T-cell (primary cell): ENCODE measurements around the gene IFNL2. TPM values are rescaled to one million over a fixed set of nuclear protein-coding genes. Genes with fewer than 3 reads are reported as not detected.

Experiments used
- ATAC-seq, 4 experiments: fragments of 200-7000 bp in 3 of 4; fragments of 150-1000 bp in 1 of 4; cut with Tn5 transposase; replicated peaks in 1 of 4; 1 replicate in 3 of 4; 2 replicates in 1 of 4; pipeline ENCODE4 v1.10.0; 2021; ENCODE audit warnings: moderate library complexity in 3 of 4, mild to moderate bottlenecking in 2 of 4, moderate number of reproducible peaks in 1 of 4
- CTCF ChIA-PET, 2 donors: fragments of 300-600 bp; sonication (Branson Sonifier 250); formaldehyde crosslinking; loops; one replicate each; lab custom pipeline; 2022; ENCODE audit warnings: antibody characterized with exemption in 2 of 2; lab: Charles Lee
- POLR2A ChIA-PET, 2 donors: fragments of 300-600 bp; sonication (Branson Sonifier 250); formaldehyde crosslinking; loops; one replicate each; lab custom pipeline; 2022; ENCODE audit warnings: antibody characterized with exemption in 2 of 2; lab: Charles Lee
- DNase-seq, 35 experiments: peaks; one replicate each; pipeline versions ENCODE4 v3.0.0 to v3.0.0-alpha.2; 2013 to 2023
- H3K27ac ChIP-seq: one replicate; pipeline ENCODE4 v1.5.1; 2013; ENCODE audit warnings: low read length
- H3K27me3 ChIP-seq, 2 experiments: replicated peaks in 1 of 2; 1 replicate in 1 of 2; 2 replicates in 1 of 2; pipeline versions ENCODE4 v1.6.1 to v1.7.0; 2013; ENCODE audit warnings: low read length in 1 of 2, mixed read lengths in 1 of 2; ENCODE audit not compliant: control insufficient read depth in 2 of 2, insufficient read depth in 2 of 2; ENCODE audit errors: extremely low read depth in 1 of 2
- H3K36me3 ChIP-seq, 2 donors: 1 replicate in 1 of 2; 2 replicates in 1 of 2; pipeline versions ENCODE4 v1.6.1 to v1.7.0; 2013; ENCODE audit warnings: low read length in 1 of 2; ENCODE audit not compliant: control insufficient read depth in 2 of 2, insufficient read depth in 1 of 2; ENCODE audit errors: extremely low read depth in 1 of 2
- H3K4me1 ChIP-seq, 2 experiments: 1 replicate in 1 of 2; 2 replicates in 1 of 2; pipeline versions ENCODE4 v1.6.1 to v1.7.0; 2013; ENCODE audit warnings: low read length in 2 of 2, mixed read lengths in 1 of 2; ENCODE audit not compliant: insufficient read depth in 2 of 2, control insufficient read depth in 1 of 2; ENCODE audit errors: extremely low read depth in 1 of 2
- H3K4me3 ChIP-seq, 2 donors: 1 replicate in 1 of 2; 2 replicates in 1 of 2; pipeline versions ENCODE4 v1.5.1 to v1.7.0; 2013; ENCODE audit warnings: mild to moderate bottlenecking in 2 of 2, low read length in 1 of 2, moderate library complexity in 1 of 2; ENCODE audit not compliant: control insufficient read depth in 1 of 2; ENCODE audit errors: extremely low read depth in 1 of 2
- H3K9me3 ChIP-seq: 2 replicates; pipeline ENCODE4 v1.7.0; 2013
- H3K27ac Mint-ChIP-seq, 2 donors: one replicate each; pipeline ENCODE4 v1.8.0; 2020 to 2021; ENCODE audit warnings: mild to moderate bottlenecking in 2 of 2, mixed read lengths in 2 of 2
- H3K27me3 Mint-ChIP-seq, 2 donors: one replicate each; pipeline ENCODE4 v1.8.0; 2021 to 2022; ENCODE audit warnings: mixed read lengths in 2 of 2
- H3K36me3 Mint-ChIP-seq: one replicate; pipeline ENCODE4 v1.8.0; 2021; ENCODE audit warnings: mixed read lengths
- H3K4me1 Mint-ChIP-seq, 3 donors: one replicate each; pipeline ENCODE4 v1.8.0; 2020 to 2022; ENCODE audit warnings: mixed read lengths in 3 of 3, mild to moderate bottlenecking in 1 of 3
- H3K4me3 Mint-ChIP-seq, 3 donors: one replicate each; pipeline ENCODE4 v1.8.0; 2020 to 2022; ENCODE audit warnings: mild to moderate bottlenecking in 3 of 3, mixed read lengths in 3 of 3, moderate library complexity in 3 of 3
- H3K9me3 Mint-ChIP-seq, 3 donors: one replicate each; pipeline ENCODE4 v1.8.0; 2020 to 2022; ENCODE audit warnings: mixed read lengths in 3 of 3
- WGBS: methylation state at CpG from one replicate; pipeline ENCODE4 v1.1.5; 2013; ENCODE audit warnings: missing lambda C conversion rate; ENCODE audit not compliant: insufficient coverage; 5-methylcytosine and 5-hydroxymethylcytosine counted together
- total RNA-seq, 35 experiments: library from RNA in 6 of 35; stranded (reverse) in 6 of 35; fragments of 120-200 nt in 1 of 35; gene quantifications; one replicate each; pipeline versions ENCODE4 v1.2.1 to v1.2.4 and lab custom pipeline; 2013 to 2026

The IFNL2 gene
- total RNA-seq, 5 donors from 2014 or later (not counting 1 experiment from before 2014, with no cell fraction given), result not detected

DNA sequence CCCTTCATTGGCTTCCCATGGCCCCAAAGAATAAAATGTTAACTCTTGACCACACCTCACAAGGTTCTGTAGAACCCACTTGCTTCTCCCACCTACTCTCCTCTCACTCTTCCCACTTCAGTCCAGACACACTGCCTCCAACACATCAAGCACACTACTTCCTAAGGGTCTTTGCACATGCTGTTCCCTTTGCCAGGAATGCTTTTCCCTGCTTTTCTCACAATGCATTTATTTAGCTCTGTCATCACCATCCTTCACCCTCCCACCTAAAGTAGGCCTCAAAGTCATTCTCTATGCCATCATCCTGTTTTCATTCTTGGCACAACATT, 36.0 kb downstream of the IFNL2 start:
- CTCF ChIA-PET, result no interaction called here
- Histone ChIP-seq H3K27me3 (peaks cover 0 to 3% of the 10 kb centered on the region in 2 experiments), H3K4me1 (peaks cover 0 to 9% of the 10 kb centered on the region in 2 experiments), H3K4me3 (no peak overlapping the region), H3K36me3 (peaks cover 0 to 2% of the 10 kb centered on the region in 2 donors), H3K9me3 (no peaks in the 10 kb centered on the region), H3K27ac (no peak overlapping the region)
- Mint-ChIP-seq H3K4me1 (peaks cover 4 to 9% (median 8%) of the 10 kb centered on the region in 3 donors), H3K36me3 (peaks cover 13% of the 10 kb centered on the region), H3K9me3 (no peaks in the 10 kb centered on the region), H3K4me3 (no peak overlapping the region), H3K27me3 (no peaks in the 10 kb centered on the region), H3K27ac (no peak overlapping the region)
- POLR2A ChIA-PET, result no interaction called here
- ATAC-seq (no peak), DNase-seq (no peak)

DNA sequence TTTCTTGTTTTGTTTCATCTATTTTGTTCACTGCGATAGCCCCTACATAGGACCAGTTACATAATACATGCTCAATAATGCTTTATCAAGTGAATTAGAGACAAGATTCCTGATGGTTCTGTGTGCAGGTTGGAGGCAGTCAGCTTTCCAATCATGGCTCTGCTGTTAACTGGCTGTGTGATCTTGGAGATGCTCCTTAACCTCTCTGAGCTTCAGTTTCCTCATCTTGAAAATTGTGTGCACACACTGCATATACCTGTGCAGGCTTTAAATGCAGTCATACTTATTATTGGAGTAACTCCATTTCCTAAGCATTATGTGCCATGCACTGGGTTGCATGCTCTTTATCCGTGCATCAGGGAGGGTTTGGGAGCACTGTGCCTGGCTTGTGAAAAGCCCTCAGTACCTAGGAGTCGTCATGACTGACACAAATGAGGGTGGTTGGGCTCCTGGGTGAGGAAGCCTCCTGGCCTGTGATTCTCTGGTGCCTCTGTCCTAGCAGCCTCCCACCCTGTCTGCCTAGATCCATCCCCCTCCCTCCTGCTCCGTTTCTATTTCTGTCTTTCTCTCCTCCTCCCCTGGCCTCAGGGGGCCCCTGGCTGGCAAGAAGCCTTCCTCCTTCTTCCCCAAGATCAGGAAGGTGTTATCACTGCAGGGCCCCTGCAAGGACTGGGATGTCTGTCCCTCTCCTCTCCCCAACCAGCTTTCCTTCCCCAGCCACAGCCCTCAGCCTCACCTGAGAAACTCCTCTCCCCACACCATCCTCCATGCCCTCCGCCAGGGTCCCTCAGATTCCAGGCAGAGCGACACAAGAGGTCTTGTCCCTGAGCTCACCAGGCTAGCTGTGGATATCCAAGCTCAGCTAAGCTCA, 36.7 kb downstream of the IFNL2 start:
- Histone ChIP-seq H3K4me3 (no peak overlapping the region), H3K4me1 (peaks cover 0 to 1% of the 10 kb centered on the region in 2 experiments), H3K36me3 (peaks cover 0 to 7% of the 10 kb centered on the region in 2 donors), H3K27ac (no peak overlapping the region), H3K9me3 (no peaks in the 10 kb centered on the region), H3K27me3 (peaks cover 0 to 3% of the 10 kb centered on the region in 2 experiments)
- ChIA-PET CTCF (no interaction called here), POLR2A (no interaction called here)
- WGBS, result 59% methylated on average over 3 of the region's 6 CpGs
- Mint-ChIP-seq H3K4me1 (peaks cover under 1 to 11% (median 1%) of the 10 kb centered on the region in 3 donors), H3K36me3 (peaks cover 13% of the 10 kb centered on the region), H3K27ac (no peak overlapping the region), H3K9me3 (no peaks in the 10 kb centered on the region), H3K4me3 (no peak overlapping the region), H3K27me3 (no peaks in the 10 kb centered on the region)
- ATAC-seq (no peak), DNase-seq (no peak)

DNA sequence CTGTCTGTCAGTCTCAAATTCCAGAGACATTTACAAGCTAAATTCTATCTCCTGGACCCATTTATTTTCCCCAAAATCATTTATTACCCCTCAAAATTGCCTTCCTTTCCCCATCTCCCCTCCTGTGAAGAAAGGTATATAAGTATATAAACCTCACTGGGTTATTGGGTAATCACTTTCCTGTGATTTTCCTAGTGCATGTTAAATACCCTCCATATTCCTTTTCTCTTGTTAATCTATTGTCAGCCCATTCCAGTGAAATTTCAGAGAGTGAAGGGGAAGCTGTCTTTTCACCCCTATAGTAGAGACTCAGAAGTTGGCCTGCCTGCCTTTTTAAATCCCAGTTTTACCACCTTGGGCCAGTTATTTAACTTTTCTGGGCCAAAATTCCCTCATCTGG, 37.9 kb downstream of the IFNL2 start:
- H3K27ac ChIP-seq, result no peak overlapping the region
- no peak for ATAC-seq
- Mint-ChIP-seq H3K4me1 (peaks cover 1 to 23% (median 8%) of the 10 kb centered on the region in 3 donors), H3K27ac (no peak overlapping the region), H3K9me3 (no peaks in the 10 kb centered on the region), H3K27me3 (no peaks in the 10 kb centered on the region), H3K4me3 (no peak overlapping the region), H3K36me3 (peaks cover 20% of the 10 kb centered on the region)
- POLR2A ChIA-PET, result interaction anchor here in 1 of 2 donors (0.7 kb wide), 1 partner anchor 27 kb away, joined by 5 read pairs; no protein-coding TSS in a partner anchor
- no peak for DNase-seq
- H3K4me1 ChIP-seq, result peaks cover 0 to 4% of the 10 kb centered on the region in 2 experiments
- no peak overlapping the region for H3K4me3 ChIP-seq
- H3K27me3 ChIP-seq, result peaks cover 0 to 3% of the 10 kb centered on the region in 2 experiments
- H3K9me3 ChIP-seq, result no peaks in the 10 kb centered on the region
- peaks cover 4 to 11% of the 10 kb centered on the region in 2 donors for H3K36me3 ChIP-seq
- CTCF ChIA-PET, result no interaction called here

DNA sequence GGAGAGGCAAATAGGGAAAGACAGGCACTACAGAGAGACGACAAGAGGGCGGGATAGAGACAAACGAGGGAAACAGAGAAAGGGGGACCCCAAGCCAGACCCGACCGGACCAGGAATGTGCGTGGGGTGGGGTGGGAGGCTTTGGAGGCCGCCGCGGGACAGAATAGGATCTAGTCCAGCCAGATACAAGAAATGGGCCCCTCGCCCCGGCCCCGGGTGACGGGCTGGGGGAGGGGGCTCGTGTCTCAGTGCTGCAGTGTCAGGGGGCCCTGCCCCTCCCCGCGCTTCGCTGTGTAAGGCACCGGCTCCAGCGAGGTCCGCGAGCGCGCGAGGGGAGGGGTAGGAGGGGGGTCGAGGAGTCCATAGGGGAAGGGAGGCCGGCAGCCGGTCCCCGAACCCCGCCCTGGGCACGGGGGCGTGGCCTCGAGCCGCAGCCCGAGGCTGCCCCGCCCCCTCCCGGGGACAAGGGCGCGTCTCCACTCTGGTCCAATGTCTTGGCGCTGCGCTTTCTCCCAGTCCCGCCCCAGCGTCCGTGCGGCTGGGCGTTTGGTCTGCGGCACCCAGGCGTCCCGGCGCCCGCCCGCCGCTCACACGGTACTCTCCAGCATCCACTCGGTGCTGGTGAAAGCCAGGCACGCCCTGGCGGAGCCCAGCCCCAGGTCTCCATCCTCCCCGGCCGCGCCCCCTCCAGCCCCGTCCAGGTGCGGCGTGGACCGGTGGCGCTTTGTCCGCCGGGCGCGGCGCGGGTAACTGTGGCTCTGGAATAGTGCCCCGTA, 39.0 kb downstream of the IFNL2 start:
- H3K9me3 Mint-ChIP-seq, result no peaks in the 10 kb centered on the region
- Histone ChIP-seq H3K27me3 (peaks cover 0 to 3% of the 10 kb centered on the region in 2 experiments), H3K4me3 (peak overlapping the region in 1 of 2 donors; percentile 55), H3K27ac (no peak overlapping the region), H3K9me3 (no peaks in the 10 kb centered on the region), H3K4me1 (peaks cover 0 to 6% of the 10 kb centered on the region in 2 experiments), H3K36me3 (peaks cover 4 to 20% of the 10 kb centered on the region in 2 donors)
- H3K4me1 Mint-ChIP-seq, result peaks cover 5 to 33% (median 8%) of the 10 kb centered on the region in 3 donors
- ChIA-PET POLR2A (no interaction called here), CTCF (no interaction called here)
- no peak overlapping the region for H3K27ac Mint-ChIP-seq
- no peak overlapping the region for H3K4me3 Mint-ChIP-seq
- H3K36me3 Mint-ChIP-seq, result peaks cover 26% of the 10 kb centered on the region
- DNase-seq (no peak), ATAC-seq (no peak)
- H3K27me3 Mint-ChIP-seq, result no peaks in the 10 kb centered on the region
- WGBS, result 84% methylated on average over 64 of the region's 71 CpGs

DNA sequence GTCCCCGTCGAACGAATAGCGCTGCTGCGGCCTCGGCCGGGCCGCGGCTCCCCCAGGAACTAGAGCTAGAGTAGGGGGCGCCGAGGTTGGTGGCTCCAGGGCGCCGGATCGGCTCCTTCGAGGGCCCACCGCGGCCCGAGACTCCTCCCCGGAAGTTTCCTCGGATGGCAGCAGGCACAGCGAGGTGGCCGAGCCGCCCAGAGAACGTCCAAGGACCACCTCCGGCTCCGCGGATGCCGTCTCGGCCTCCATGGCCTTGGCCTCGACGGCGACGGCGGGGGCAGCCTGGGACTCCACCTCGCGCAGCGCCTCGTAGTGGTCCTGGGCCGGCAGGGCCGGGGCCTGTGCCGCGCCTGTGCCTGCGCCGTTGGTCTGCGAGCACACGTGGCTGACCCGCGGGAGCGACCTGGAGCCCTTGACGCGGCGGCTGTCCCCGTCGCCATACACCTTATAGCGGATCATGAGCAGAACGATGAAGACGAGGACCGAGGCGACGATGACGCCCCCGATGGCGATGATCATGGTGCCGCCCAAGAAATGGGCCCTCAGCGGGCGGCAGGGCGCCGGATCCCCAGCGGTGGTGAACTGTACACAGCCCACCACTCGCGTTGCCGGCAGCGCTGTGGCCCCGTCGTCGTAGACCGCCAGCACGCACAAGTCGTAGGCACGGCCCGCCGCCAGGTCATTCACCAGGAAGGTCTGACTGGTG, 39.8 kb downstream of the IFNL2 start:
- Mint-ChIP-seq H3K27ac (no peak overlapping the region), H3K27me3 (no peaks in the 10 kb centered on the region), H3K4me3 (no peak overlapping the region), H3K4me1 (peaks cover 5 to 33% (median 10%) of the 10 kb centered on the region in 3 donors), H3K9me3 (no peaks in the 10 kb centered on the region), H3K36me3 (peaks cover 31% of the 10 kb centered on the region)
- peaks cover 7 to 27% of the 10 kb centered on the region in 2 donors for H3K36me3 ChIP-seq
- ChIA-PET CTCF (no interaction called here), POLR2A (no interaction called here)
- H3K27ac ChIP-seq, result no peak overlapping the region
- 86% methylated on average over 67 of the region's 82 CpGs for WGBS
- H3K27me3 ChIP-seq, result peaks cover 0 to 3% of the 10 kb centered on the region in 2 experiments
- H3K4me3 ChIP-seq, result peak overlapping the region in 1 of 2 donors; percentile 55
- no peak for DNase-seq
- H3K4me1 ChIP-seq, result peaks cover 0 to 6% of the 10 kb centered on the region in 2 experiments
- ATAC-seq, result no peak
- no peaks in the 10 kb centered on the region for H3K9me3 ChIP-seq
